Right ventricle myocardium inferior (tissue), 1 donor: ENCODE measurements around the gene ONECUT2. TPM values are rescaled to one million over a fixed set of nuclear protein-coding genes. Genes with fewer than 3 reads are reported as not detected.
"Not testable (repeated sequence)": the region's sequence is repeated elsewhere in the genome, so short reads cannot be mapped to it uniquely, and the experiment has no call there.

Source experiments
- ATAC-seq: fragments of 200-7000 bp; cut with Tn5 transposase; one replicate; pipeline ENCODE4 v1.9.1; 2020; ENCODE audit warnings: mild to moderate bottlenecking, moderate library complexity
- DNase-seq: peaks from one replicate; pipeline ENCODE4 v3.0.0; 2021; ENCODE audit errors: missing footprints
- intact Hi-C: fragments of 100-400 bp; cut with DNase I; formaldehyde crosslinking; loops from one replicate; pipeline ENCODE4 v1.11.0; 2022
- total RNA-seq: library from RNA; stranded (reverse); fragmentation: NEBNext Ultra II Directional; extraction: Animal tissue kit (Norgen Biotek cat#: 25700); gene quantifications from one replicate; pipeline ENCODE4 v1.2.1, GENCODE V29; 2021
- donor health status: DM: no; HTN: yes; CAD: no; lungs with severe emphysema.

The ONECUT2 gene
- total RNA-seq, 1 donor from 2014 or later: 0.03 TPM

DNA sequence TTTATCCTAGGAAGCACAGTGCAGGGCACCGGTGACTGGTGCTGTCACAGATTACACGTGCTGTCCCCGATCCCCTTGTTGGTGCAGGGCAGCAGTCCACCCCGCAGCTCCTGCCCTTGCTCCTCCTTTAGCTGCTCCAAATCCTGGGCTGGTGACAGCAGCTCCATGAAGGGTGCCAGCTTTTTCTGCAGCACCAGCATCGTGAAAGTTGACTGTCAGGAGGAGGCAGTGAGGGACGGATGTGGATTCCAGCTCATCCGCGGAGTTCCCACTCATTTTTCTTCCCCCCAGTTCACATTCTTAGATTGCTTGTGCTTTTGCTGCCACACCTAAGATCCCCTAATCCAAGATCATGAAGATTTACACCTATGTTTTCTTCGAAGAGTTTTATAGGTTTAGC, 67.5 kb downstream of the ONECUT2 start:
- intact Hi-C loops: no loop called here
- ATAC-seq (no peak), DNase-seq (no peak)

GRCh38 chr18:57505231-57505630, 70.1 kb downstream of the ONECUT2 start:
- DNase-seq (no peak), ATAC-seq (no peak)
- intact Hi-C loops: no loop called here

- DNase-seq (no peak), ATAC-seq (no peak)
- intact Hi-C loops: no loop called here
Measured at GRCh38 chr18:57516056-57516455, 80.9 kb downstream of the ONECUT2 start.

- intact Hi-C loops: no loop called here
- ATAC-seq (no peak), DNase-seq (no peak)
Measured at GRCh38 chr18:57518533-57518932, 83.4 kb downstream of the ONECUT2 start.

- ATAC-seq (no peak), DNase-seq (no peak)
- intact Hi-C loops: no loop called here
Measured at GRCh38 chr18:57519668-57520424, 84.7 kb downstream of the ONECUT2 start.

GRCh38 chr18:57522348-57522747, 87.2 kb downstream of the ONECUT2 start:
- intact Hi-C loops, ATAC-seq, DNase-seq: not testable (repeated sequence)

- DNase-seq (no peak), ATAC-seq (no peak)
- intact Hi-C loops: no loop called here
Measured at GRCh38 chr18:57523171-57523956, 88.2 kb downstream of the ONECUT2 start.

DNA sequence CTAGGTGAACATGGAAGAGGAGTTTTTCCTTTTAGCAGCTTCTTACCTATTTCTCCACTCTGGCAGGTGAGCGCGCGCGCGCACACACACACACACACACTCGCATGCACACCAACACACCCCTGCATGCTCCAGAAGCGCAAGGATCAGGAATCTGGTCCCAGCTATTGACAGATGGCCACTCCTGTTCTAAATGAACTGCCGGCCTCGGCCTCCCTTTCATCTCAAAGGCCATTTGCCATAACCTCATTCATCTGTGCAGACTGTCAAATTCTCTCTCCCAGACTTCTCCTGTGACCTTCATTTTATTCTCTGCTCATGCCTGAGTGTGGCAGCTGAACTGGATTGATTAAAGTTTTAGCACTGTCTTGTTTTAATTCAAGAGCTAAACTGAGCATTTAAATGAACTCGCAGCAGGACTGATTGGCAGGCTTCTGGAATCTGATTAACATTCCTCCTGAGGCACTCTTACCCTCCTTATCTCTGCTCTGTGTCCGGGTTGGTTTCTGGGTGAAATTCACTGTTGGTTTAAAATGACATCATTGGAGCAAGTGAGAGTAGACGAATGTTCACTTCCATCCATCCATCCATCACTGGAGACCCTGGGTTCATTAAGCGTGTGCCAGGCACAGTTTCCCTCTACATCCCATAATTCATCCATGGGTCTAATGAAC, 92.5 kb downstream of the ONECUT2 start:
- intact Hi-C loops: no loop called here
- DNase-seq (no peak), ATAC-seq (no peak)

GRCh38 chr18:57529151-57529550, 94.0 kb downstream of the ONECUT2 start:
- ATAC-seq (no peak), DNase-seq (no peak)

DNA sequence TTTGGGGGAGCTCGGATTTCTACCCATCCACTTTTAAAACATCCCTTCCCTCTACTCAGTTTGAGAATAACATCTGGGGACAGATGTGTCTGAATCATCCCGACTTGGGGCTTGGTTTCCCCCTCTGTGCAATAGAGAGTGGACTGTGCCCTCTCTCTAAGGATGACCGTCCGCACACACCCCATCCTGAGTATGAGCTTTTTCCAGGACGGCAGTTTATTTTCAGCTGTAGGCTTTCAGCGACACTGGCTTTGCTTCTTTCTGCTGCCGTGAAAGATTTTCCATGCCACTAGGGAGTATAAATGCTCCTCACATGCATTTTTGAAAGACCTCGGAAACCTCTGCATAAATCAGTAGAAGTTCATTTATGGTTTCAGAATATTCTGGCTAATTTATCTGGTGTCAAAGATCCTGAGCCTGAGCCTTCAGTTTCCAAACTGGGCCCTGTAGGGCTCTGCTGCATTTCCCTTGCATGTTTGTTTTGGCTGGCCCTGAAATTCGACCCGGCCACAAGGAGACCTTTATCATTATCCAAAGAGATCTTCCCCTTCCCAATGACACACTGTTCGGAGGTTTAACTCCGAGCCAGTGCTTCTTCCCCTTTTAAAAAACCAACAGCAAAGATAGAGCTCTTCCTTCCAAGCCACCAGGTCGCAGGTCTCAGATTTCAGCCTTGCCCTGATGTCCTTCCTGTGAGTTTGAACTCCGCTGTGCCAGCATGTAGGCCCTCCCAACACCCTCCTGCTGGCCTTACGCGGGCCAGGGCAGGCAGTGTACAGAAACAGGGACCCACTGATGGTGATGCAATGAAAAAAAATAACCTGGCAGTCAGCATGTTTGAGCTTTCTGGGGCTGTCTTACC, 98.1 kb downstream of the ONECUT2 start:
- intact Hi-C loops: no loop called here
- DNase-seq (no peak), ATAC-seq (peak; percentile 51)

More at GRCh38 chr18:57529151-57529550, 94.0 kb downstream of the ONECUT2 start:
- intact Hi-C loops: no loop called here

GRCh38 chr18:57533868-57534510, 98.8 kb downstream of the ONECUT2 start:
- intact Hi-C loops: no loop called here
- ATAC-seq (no peak), DNase-seq (no peak)

GRCh38 chr18:57534511-57534909, 99.3 kb downstream of the ONECUT2 start:
- ATAC-seq (no peak), DNase-seq (no peak)
- intact Hi-C loops: no loop called here

GRCh38 chr18:57538614-57539013, 103.4 kb downstream of the ONECUT2 start:
- no peak for DNase-seq
- ATAC-seq: no peak
- intact Hi-C loops: no loop called here

DNA sequence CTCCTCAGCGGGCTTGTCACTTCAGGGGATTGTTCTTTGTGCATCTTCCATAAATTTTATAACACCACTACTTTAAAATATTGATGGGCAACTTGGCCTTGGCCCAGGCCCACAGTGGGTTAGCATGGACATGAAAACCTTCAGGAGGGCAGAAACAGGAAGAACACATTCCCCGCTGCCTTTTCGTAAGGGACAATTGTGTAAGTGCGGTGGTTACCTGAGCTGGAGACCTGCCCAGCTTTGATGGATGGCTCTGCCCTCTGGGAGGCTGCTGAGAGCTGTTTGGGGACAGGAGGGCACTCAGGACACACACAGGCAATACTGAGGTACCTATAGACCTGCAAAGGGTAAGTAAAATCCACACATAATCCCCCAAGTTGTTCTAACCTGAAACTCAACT, 104.5 kb downstream of the ONECUT2 start:
- intact Hi-C loops: no loop called here
- ATAC-seq (no peak), DNase-seq (no peak)

Other genes with a start within 250 kb of the ONECUT2 start
- not detected for gene ST8SIA3, start 82.8 kb upstream of the ONECUT2 start, total RNA-seq
- gene FECH, start 151.3 kb downstream of the ONECUT2 start, total RNA-seq: 35.2 TPM
- gene NARS1, start 186.5 kb downstream of the ONECUT2 start, total RNA-seq: 103 TPM